Measurements from ENCODE around the gene FAM78A.
"Not testable (repeated sequence)": the region's sequence is repeated elsewhere in the genome, so short reads cannot be mapped to it uniquely, and the experiment has no call there.

Gene FAM78A

GRCh38 chr9:131259916-131260597 lies 16.3 kb downstream of the FAM78A start:
- no peaks in the 10 kb centered on the region for H3K36me3 ChIP-seq (ENCODE audit: insufficient read depth, low read length)
- no peaks in the 10 kb centered on the region for H3K27me3 ChIP-seq (ENCODE audit: insufficient read depth, low read length)
- no peaks in the 10 kb centered on the region for H3K9me3 ChIP-seq (ENCODE audit: low read length)
- no peak overlapping the region for H3K4me3 ChIP-seq (ENCODE audit: low read length)
- no peaks in the 10 kb centered on the region for H3K4me1 ChIP-seq (ENCODE audit: insufficient read depth, low read length)
- H2AFZ ChIP-seq (ENCODE audit: low read depth, low read length), result no peak overlapping the region

- no peaks in the 10 kb centered on the region for H3K27me3 ChIP-seq (ENCODE audit: insufficient read depth, low read length)
- no peak overlapping the region for H3K4me3 ChIP-seq (ENCODE audit: low read length)
- H3K9me3 ChIP-seq (ENCODE audit: low read length), result no peaks in the 10 kb centered on the region
- H3K36me3 ChIP-seq (ENCODE audit: insufficient read depth, low read length), result no peaks in the 10 kb centered on the region
- H3K4me1 ChIP-seq (ENCODE audit: insufficient read depth, low read length), result no peaks in the 10 kb centered on the region
- no peak overlapping the region for H2AFZ ChIP-seq (ENCODE audit: low read depth, low read length)
These were observed 16.8 kb downstream of the FAM78A start for GRCh38 chr9:131259432-131259898.

- Histone ChIP-seq H3K36me3 (ENCODE audit: insufficient read depth, low read length) (no peaks in the 10 kb centered on the region), H3K9me3 (ENCODE audit: low read length) (no peaks in the 10 kb centered on the region), H3K27me3 (ENCODE audit: insufficient read depth, low read length) (no peaks in the 10 kb centered on the region), H3K4me3 (ENCODE audit: low read length) (no peak overlapping the region), H3K4me1 (ENCODE audit: insufficient read depth, low read length) (peaks cover 3% of the 10 kb centered on the region), H2AFZ (ENCODE audit: low read depth, low read length) (no peak overlapping the region)
These were observed 17.4 kb downstream of the FAM78A start for GRCh38 chr9:131258698-131259431.

GRCh38 chr9:131258186-131258585 lies 18.1 kb downstream of the FAM78A start:
- Histone ChIP-seq H3K9me3 (ENCODE audit: low read length) (no peaks in the 10 kb centered on the region), H3K4me3 (ENCODE audit: low read length) (no peak overlapping the region), H2AFZ (ENCODE audit: low read depth, low read length) (no peak overlapping the region), H3K36me3 (ENCODE audit: insufficient read depth, low read length) (no peaks in the 10 kb centered on the region), H3K4me1 (ENCODE audit: insufficient read depth, low read length) (peaks cover 3% of the 10 kb centered on the region), H3K27me3 (ENCODE audit: insufficient read depth, low read length) (no peaks in the 10 kb centered on the region)

- no peak overlapping the region for H3K4me3 ChIP-seq (ENCODE audit: low read length)
- H2AFZ ChIP-seq (ENCODE audit: low read depth, low read length), result no peak overlapping the region
- no peaks in the 10 kb centered on the region for H3K36me3 ChIP-seq (ENCODE audit: insufficient read depth, low read length)
- peaks cover 3% of the 10 kb centered on the region for H3K4me1 ChIP-seq (ENCODE audit: insufficient read depth, low read length)
- no peaks in the 10 kb centered on the region for H3K27me3 ChIP-seq (ENCODE audit: insufficient read depth, low read length)
- H3K9me3 ChIP-seq (ENCODE audit: low read length), result no peaks in the 10 kb centered on the region
These were observed 18.9 kb downstream of the FAM78A start for GRCh38 chr9:131257266-131258025.

GRCh38 chr9:131255676-131256197 lies 20.6 kb downstream of the FAM78A start:
- Histone ChIP-seq H3K4me1 (ENCODE audit: insufficient read depth, low read length) (peaks cover 3% of the 10 kb centered on the region), H3K4me3 (ENCODE audit: low read length) (no peak overlapping the region)

GRCh38 chr9:131254626-131255025 lies 21.7 kb downstream of the FAM78A start:
- Histone ChIP-seq H3K4me3 (ENCODE audit: low read length) (no peak overlapping the region), H3K27me3 (ENCODE audit: insufficient read depth, low read length) (no peaks in the 10 kb centered on the region), H3K4me1 (ENCODE audit: insufficient read depth, low read length) (peaks cover 3% of the 10 kb centered on the region), H3K9me3 (ENCODE audit: low read length) (no peaks in the 10 kb centered on the region), H2AFZ (ENCODE audit: low read depth, low read length) (no peak overlapping the region), H3K36me3 (ENCODE audit: insufficient read depth, low read length) (no peaks in the 10 kb centered on the region)

More at GRCh38 chr9:131255676-131256197, 20.6 kb downstream of the FAM78A start:
- Histone ChIP-seq H2AFZ (ENCODE audit: low read depth, low read length) (no peak overlapping the region), H3K27me3 (ENCODE audit: insufficient read depth, low read length) (no peaks in the 10 kb centered on the region), H3K9me3 (ENCODE audit: low read length) (no peaks in the 10 kb centered on the region), H3K36me3 (ENCODE audit: insufficient read depth, low read length) (no peaks in the 10 kb centered on the region)

GRCh38 chr9:131253891-131254491 lies 22.3 kb downstream of the FAM78A start:
- no peak overlapping the region for H3K4me3 ChIP-seq (ENCODE audit: low read length)
- no peaks in the 10 kb centered on the region for H3K9me3 ChIP-seq (ENCODE audit: low read length)
- H3K36me3 ChIP-seq (ENCODE audit: insufficient read depth, low read length), result no peaks in the 10 kb centered on the region
- H3K27me3 ChIP-seq (ENCODE audit: insufficient read depth, low read length), result no peaks in the 10 kb centered on the region
- peak overlapping the region; percentile 6 for H2AFZ ChIP-seq (ENCODE audit: low read depth, low read length)
- H3K4me1 ChIP-seq (ENCODE audit: insufficient read depth, low read length), result peaks cover 3% of the 10 kb centered on the region

- no peaks in the 10 kb centered on the region for H3K27me3 ChIP-seq (ENCODE audit: insufficient read depth, low read length)
These were observed 24.2 kb downstream of the FAM78A start for GRCh38 chr9:131252120-131252519.

GRCh38 chr9:131246618-131247017 lies 29.7 kb downstream of the FAM78A start:
- Histone ChIP-seq H3K27me3 (ENCODE audit: insufficient read depth, low read length) (no peaks in the 10 kb centered on the region), H3K4me3 (ENCODE audit: low read length) (no peak overlapping the region)

More at GRCh38 chr9:131252120-131252519, 24.2 kb downstream of the FAM78A start:
- Histone ChIP-seq H3K36me3 (ENCODE audit: insufficient read depth, low read length) (no peaks in the 10 kb centered on the region), H3K4me1 (ENCODE audit: insufficient read depth, low read length) (peaks cover 3% of the 10 kb centered on the region), H3K9me3 (ENCODE audit: low read length) (no peaks in the 10 kb centered on the region), H3K4me3 (ENCODE audit: low read length) (no peak overlapping the region), H2AFZ (ENCODE audit: low read depth, low read length) (no peak overlapping the region)

GRCh38 chr9:131244331-131244730 lies 32.0 kb downstream of the FAM78A start:
- H3K4me1 ChIP-seq (ENCODE audit: insufficient read depth, low read length); H3K36me3 ChIP-seq (ENCODE audit: insufficient read depth, low read length); H3K9me3 ChIP-seq (ENCODE audit: low read length); H3K27me3 ChIP-seq (ENCODE audit: insufficient read depth, low read length); H3K4me3 ChIP-seq (ENCODE audit: low read length); H2AFZ ChIP-seq (ENCODE audit: low read depth, low read length): not testable (repeated sequence)

More at GRCh38 chr9:131246618-131247017, 29.7 kb downstream of the FAM78A start:
- Histone ChIP-seq H3K4me1 (ENCODE audit: insufficient read depth, low read length) (no peaks in the 10 kb centered on the region), H2AFZ (ENCODE audit: low read depth, low read length) (no peak overlapping the region), H3K36me3 (ENCODE audit: insufficient read depth, low read length) (no peaks in the 10 kb centered on the region), H3K9me3 (ENCODE audit: low read length) (no peaks in the 10 kb centered on the region)

- H3K27me3 ChIP-seq (ENCODE audit: insufficient read depth, low read length), result no peaks in the 10 kb centered on the region
- no peaks in the 10 kb centered on the region for H3K9me3 ChIP-seq (ENCODE audit: low read length)
- no peak overlapping the region for H3K4me3 ChIP-seq (ENCODE audit: low read length)
- H2AFZ ChIP-seq (ENCODE audit: low read depth, low read length), result no peak overlapping the region
- H3K4me1 ChIP-seq (ENCODE audit: insufficient read depth, low read length), result peaks cover 18% of the 10 kb centered on the region
- H3K36me3 ChIP-seq (ENCODE audit: insufficient read depth, low read length), result peaks cover 1% of the 10 kb centered on the region
These were observed 36.0 kb downstream of the FAM78A start for GRCh38 chr9:131240047-131240921.
